HG03139 (cell line): ENCODE measurements around the gene WWOX.

ENCODE experiments used
- ATAC-seq: cut with Tn5 transposase; IDR thresholded peaks from one replicate; pipeline ENCODE4 v1.9.1; 2021; ENCODE audit not compliant: unreplicated experiment

Gene WWOX

DNA sequence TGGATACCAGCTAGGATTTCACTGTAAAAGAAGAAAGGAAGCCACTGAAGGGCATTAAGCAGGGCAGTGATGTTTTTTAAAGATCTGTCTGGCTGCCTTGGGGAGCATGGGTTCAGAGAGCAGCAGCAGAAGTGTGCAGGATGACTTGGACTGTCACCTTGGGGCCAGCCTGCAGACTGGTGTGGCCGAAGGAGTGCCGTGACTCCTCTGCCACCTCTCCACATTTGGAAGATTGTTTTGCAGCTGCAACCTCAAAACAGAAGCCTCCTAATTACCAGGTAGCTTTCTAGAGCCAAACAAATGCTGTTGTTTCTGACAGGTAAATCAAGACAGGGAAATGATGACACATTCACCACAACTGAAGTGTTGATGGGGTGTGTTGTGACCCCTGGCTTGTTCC lies 681.4 kb downstream of the WWOX start:
- no peak for ATAC-seq

DNA sequence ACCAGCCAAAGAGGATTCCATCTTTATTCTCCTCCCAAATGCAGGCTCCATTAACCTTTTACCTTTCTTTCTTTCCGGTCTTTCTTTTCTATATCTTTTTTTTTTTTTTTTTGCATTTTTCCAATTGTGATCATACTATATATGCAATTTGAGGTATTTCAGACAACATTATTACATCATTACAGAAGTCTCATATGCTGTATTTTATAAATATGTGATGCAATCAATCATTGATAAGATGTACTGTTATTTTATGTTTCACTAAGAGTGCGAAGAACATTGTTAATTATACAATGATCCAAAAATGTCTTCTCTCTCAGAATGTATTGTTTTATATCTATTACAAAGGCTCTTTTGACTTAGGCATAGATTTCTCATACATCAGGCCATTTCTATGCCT lies 683.1 kb downstream of the WWOX start:
- ATAC-seq, result no peak

DNA sequence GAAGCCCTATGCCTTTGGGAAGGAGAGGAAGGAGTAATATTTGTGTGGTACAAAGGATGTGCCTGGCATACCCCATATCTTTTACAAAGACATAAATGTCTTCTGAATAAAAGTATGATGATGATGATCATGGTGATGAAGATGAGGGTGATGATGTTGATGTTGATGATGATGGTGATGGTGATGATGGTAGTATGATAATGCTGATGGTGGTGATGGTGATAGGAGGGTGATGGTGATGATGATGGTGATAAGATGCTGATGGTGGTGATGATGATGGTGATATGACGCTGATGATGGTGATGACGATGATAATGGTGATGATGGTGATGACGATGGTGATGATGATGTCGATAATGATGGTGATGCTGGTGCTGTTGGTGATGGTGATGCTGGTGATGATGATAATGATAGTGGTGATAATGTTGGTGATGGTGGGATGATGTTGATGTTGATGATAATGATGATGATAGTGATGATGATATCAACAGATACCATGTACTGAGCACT lies 684.2 kb downstream of the WWOX start:
- no peak for ATAC-seq

DNA sequence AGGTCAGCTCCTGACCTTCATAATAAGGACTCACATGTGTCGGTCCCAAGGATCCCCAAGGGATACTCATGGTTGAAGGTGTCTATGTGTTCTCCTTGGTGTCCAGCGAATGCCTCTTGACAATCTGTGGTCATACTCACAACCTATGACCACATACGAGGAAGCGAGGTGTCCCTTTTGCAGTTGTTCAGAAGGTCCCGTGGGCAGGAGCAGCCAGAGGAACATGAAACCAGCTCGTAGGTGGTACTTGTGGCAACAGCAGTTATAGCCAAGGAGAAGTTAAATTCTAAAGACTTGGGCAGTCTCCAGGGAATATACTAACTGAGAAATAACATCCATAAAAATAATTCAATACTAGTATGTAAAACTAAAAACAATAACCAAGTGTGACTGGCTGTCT lies 685.3 kb downstream of the WWOX start:
- ATAC-seq, result no peak

DNA sequence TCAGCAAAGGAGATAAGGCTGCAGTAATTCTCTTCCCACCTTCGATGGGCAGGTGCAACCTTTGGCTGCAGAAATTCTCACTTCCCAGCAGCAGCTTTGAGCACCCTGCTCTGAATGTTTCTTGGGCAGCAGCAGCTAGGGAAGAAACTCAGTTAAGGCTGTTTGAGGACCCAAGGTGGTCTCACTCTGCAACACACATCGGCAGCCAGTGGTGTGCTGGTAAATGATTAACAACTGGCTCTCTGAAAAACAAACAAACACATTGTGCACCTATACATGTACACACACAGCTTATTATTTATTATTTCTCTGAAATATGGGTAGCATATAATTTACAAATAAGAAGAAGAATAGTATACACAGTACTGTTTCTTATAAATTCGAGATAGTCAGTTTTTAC lies 685.8 kb downstream of the WWOX start:
- no peak for ATAC-seq

DNA sequence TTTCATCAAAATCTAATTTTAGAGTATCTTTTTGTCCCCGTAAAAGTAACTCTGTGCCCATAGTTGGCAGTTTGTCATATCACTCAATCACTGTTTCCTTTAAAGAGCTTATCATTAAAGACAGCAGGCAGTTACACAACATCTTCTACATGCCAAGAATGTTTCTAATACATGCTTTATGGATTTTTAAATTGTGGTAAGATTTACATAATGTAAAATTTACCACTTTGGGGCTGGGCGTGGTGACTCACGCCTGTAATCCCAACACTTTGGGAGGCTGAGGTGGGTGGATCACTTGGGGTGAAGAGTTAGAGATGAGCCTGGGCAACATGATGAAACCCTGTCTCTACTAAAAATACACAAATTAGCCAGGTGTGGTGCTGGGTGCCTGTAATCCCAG lies 687.2 kb downstream of the WWOX start:
- ATAC-seq, result no peak

DNA sequence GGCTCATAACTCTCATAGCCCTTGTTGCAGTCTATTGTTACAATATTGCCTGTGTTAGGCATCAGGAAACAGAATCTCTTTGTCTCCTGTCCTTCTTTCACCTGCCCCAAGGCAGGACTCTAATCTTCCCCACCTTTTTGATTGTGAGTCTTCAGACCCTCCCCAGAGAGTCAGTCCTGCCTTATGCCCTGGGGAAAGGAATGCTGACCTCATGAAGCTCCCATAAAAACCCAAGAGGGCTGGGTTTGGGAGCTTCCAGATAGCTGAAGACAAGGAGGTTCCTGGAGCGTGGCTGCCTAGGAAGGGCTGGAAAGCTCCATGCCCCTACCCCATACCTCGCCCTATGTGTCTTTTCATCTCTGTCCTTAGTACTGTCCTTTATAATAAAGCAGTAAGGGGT lies 688.8 kb downstream of the WWOX start:
- no peak for ATAC-seq

DNA sequence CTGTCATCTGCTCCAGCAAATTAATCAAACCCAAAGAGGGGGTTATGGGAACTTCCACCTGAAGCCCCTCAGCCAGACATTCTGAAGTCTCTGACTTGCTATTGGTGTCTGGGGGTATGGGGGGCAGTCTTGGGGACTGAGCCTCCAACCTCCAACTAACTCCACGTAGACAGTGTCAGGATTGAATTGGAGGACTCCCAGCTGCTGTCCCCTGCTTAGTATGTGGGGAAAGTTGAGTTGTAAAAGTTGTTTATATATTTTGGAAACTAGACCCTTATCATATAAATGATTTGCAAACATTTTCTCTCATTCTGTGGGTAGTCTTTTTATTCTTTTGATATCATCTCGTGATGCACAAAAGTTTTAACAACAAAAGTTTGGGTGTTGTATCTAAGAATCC lies 689.2 kb downstream of the WWOX start:
- ATAC-seq, result no peak

DNA sequence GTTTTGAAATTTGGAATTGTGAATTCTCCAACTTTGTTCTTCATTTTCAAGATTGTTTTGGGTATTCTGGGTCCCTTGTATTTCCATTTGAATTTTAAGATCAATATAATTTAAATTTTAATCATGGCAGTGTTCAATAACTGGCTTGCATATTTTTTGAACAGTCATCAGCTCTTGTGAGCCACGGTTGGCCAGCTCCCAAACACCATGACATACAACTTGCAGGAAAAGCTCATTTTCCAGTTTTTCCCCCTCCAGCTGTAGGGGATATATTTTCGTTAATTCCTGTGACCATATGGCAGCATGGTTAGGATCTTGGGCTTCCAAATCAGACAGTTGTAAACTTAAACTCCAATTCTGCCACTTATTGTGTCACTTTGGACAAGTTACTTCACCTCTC lies 690.1 kb downstream of the WWOX start:
- ATAC-seq, result no peak

DNA sequence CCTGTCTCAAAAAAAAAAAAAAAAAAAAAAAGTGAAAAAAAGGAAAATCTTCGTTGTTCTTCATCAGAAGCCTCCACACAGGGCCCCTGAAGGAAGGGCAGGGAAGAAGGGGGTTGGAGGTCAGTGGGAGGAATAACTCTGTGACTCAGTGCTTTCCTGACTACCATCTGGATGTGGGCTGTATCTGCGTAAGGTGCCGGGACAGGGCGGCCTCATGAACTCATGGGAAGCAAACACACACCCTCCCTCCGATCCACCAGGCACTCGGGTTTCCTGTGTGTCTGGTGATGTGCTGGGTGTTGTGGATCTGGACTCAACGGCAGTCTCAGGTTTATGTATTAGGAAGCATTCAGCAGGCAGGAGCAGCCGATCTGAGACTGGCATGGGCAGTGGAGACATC lies 691.6 kb downstream of the WWOX start:
- no peak for ATAC-seq

DNA sequence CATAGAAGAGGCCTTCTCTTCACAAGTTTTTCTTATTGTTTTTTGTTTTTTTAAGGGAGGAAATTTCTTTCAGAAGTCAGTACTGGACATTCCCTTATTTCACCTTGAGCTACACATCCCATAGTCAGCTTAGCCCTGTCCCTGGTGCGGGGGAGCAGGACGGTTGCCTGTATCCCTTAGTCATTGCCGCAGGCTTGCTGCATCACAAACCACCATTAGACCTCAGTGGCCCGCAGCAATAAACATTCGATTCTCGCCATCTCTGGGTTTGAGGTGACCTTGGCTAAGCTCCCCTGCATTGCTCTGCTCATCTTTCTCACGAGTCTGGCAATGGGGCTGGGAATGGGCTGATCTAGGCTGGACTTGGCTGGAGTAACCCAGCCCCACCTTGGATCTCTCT lies 692.5 kb downstream of the WWOX start:
- no peak for ATAC-seq

DNA sequence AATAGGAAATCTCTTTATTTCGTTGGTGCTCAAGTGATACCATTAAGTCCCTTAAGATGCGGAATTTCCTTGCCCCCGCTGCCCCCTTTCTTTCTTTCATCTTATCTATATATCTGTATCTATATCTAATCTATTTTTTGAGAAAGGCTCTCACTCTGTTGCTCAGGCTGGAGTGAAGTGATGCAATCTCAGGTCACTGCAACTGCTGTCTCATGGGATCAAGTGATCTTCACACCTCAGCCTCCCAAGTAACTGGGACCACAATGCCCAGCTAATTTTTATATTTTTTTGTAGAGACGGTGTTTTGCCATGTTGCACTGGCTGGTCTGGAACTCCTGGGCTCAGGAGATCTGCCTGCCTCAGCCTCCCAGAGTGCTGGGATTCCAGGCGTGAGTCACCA lies 693.5 kb downstream of the WWOX start:
- ATAC-seq, result no peak

DNA sequence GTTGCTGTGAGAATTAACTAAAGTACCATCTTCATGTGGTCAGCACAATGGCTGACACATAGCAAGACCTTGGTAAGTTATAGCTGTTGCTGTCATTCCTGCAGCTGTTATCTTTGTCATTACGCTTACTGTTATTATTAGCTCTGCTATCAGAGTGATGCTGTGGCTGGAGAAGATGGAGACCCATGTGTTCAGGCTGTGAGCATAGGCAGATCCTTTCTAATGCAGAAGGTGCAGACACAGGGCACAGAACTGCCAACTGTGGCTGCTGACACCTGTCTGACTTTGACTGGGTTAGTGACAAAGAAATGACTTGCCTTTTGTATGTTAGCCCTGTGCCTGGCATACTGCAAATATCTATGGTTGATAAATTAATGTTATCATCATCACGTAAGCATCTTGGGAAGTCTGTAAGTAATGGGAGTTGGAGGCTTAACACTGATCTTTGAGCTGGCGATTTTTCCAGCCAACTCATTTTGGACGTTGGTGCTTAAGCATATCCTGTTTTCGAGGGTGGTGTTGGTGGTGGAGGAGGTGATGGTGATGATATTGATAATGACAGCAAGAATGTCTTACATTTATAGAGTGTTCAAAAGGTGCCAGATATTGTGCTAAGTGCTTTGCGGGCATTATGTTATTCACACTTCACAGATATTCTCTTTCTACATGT lies 695.3 kb downstream of the WWOX start:
- ATAC-seq, result no peak

DNA sequence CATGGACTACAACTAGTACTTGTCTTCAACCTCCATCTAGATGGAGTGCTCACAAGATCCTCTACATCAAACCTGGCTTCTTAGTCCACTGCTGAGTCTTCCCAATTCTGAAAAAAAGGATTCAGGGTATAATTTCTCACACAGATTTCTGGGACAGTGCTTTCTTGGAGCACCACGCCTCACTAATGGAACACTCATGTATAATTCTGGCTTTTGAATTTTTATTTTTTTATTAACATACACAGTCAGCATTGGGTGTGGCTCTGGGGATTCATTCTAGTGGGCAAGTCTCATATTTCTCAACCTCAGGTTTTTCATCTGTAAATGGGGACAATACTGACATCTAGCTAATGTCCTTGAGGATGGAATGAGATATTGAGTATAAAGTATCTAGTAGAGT lies 696.0 kb downstream of the WWOX start:
- no peak for ATAC-seq

DNA sequence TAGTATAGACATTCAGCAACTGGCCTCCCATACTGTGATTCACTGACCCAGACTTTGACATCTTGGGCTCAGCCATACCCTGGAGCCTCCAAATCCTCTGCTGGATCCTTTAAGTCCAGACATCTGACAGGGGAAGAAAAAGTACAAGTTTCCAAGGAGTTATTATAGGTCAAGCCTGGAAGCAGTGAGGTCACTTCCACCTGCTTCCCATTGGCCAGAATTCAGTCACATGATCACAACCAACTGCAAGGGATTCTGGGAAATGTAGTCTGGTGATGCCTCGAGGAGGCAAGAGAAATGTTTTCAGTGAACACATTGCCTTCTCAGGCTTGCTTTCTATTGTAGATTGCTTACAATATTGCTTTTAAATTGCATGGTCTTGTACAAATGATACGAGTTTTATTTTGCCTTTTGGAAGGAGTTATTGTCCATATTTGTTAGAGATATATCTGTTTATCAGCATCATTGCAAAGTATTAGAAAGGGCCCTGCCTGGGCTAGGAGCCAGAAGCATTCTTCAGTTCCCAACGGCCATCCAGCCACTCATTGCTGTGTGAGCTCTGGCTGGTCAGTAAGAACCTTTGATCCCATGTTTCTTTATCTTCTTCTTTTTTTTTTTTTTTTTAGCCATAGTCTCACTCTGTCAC lies 696.9 kb downstream of the WWOX start:
- ATAC-seq, result no peak

DNA sequence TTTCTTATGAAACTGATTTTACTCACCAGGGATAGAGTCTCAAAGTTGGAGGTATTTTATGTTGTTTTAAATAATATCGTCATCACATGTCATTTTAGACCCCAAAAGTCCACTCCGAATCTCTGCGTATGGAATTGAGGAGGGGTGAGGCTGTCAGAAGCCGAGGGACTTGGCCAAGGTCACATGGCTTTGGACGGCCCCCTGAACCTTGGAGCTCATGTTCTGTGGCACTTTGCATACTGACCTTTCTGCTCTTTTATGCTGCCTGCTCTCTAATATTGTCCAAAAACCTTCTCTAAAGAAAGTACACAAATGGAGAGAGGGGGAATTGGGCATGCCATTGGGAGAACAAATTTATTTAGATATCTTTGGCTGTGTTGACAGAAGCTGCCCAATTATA lies 700.0 kb downstream of the WWOX start:
- no peak for ATAC-seq

DNA sequence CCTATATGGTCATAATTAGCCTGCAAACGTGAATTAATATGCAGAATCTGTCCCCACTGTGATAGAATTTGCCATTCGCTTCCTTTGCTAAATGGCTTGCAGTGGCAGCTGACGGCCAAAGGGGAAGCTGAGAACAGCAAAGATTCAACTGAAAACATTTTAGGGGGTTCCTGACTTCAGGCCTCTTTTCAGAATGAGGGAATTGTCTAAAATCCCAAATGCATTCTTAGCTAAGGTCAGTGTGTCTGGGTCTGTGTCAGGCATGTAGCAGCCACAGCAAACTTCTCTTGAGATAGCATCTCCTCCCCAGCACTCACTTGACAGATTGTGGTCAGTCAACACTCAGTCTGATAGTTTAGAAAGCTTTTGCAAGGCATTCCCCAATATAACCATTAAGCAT lies 701.1 kb downstream of the WWOX start:
- ATAC-seq, result no peak

DNA sequence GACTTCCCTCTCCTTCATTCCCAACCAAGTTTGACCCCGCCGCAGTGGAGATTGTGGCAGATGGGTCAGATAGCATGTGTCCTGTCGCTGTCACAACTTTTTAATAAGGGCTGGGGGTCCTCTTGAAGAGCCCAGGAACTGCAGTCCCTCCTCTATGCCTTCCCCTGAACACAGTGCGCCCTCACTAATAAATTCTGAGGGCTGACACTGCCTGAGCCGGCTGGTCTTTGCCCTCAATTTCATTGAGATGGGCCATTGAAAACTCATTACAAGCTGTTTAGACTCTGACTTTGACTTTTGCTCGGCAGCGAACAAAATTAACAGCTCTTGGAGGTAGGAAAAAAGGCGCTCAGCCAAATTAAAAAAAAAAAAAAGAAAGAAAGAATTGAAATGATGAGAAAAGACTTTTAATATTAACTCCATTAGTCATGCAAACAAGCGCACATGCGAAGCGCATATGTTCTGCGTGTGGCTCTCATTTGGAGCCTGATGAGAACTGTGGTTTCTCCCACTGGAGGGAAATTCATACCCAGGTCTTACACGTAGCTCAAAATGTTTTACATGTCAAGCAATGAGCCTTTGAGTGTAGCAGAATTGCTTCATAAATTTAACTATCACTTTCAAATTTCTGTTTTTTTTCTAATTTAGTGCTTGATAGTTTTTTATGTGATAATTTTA lies 704.7 kb downstream of the WWOX start:
- ATAC-seq, result no peak

DNA sequence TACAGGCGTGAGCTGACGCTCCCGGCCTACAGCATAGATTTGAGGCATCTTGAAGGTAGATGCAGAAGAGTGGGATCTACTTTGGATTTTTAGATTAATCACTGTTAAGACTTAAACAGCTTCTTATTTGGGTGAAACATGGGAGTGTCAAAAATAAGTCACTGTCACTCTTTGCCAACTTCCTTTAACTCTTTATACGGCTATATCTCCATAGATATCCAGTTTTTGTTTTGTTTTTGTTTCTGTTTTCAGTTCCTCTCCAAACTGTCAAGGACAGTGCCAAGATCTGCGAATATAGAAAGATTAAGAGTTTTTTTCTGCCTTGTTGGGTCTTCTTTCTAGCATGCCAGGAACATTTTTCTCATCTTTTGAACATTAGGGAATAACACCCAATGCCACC lies 706.1 kb downstream of the WWOX start:
- ATAC-seq, result no peak

DNA sequence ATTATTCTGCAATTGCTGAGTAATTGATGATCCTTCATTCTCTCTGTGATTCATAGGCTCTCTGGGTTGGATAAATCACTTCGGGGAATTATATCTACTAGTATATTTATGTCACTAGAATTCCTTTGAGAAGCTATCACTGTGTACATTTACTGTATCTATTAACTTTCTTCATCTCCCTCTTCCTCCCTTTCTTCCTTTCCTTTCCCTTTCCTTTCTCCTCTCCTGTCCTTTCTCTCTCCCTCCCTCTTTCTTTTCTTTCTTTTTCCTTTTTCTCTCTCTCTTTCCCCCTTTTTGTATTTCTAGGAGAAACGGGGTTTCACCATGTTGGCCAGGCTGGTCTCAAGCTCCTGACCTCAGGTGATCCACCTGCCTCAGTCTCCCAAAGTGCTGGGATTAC lies 711.8 kb downstream of the WWOX start:
- ATAC-seq, result no peak

DNA sequence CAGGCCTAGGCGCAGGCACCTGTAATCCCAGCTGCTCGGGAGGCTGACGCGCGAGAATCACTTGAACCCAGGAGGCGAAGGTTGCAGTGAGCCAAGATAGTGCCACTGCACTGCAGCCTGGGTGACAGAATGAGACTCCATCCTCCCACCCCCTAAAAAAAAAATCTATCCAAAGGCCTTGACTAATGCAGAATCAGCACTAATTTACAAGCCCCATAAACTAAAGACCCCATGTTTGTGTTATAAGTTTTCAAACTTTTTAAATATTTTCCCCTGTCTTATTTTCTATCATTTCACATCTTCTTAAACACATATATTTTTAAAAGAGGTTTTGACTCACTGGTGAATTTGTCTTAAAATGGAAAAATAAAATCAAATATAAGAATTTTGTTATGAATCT lies 713.1 kb downstream of the WWOX start:
- ATAC-seq, result no peak

DNA sequence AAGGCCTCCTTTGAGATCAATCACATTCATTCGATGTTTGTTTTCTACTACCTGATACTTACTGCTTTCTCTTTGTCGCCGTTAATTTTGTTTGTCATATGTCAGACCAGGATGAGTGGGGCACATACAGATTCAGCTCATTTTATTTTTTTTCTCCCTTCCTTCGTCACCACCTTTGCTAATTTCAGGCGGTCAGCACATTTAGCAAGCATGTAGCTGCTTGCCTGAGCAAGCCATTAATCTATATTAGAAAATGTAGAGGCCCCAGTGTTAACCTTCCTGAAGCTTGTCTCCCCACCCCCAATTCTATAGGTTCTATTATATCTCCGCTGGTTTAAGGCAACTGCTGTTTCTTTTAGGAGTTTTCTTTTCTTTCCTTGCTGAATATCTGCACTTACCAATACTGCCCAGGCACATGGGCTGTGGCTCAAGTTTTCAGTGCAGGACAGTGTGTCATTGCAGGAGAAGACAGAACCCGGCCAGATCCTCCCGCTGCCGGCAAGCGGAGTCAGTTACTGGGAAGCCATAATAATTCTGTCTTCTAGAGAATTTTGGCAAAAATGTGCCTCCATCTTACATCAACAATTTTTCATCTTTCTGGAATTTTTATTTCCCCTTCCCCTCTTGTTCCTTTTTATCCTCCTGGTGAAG lies 714.3 kb downstream of the WWOX start:
- no peak for ATAC-seq
